HG02870 (cell line): ENCODE measurements around the gene JAK3.
"Not testable (repeated sequence)": the region's sequence is repeated elsewhere in the genome, so short reads cannot be mapped to it uniquely, and the experiment has no call there.

Source experiments
- ATAC-seq: cut with Tn5 transposase; IDR thresholded peaks from one replicate; pipeline ENCODE4 v1.9.1; 2021; ENCODE audit warnings: mild to moderate bottlenecking, moderate library complexity; ENCODE audit not compliant: unreplicated experiment

Gene JAK3

DNA sequence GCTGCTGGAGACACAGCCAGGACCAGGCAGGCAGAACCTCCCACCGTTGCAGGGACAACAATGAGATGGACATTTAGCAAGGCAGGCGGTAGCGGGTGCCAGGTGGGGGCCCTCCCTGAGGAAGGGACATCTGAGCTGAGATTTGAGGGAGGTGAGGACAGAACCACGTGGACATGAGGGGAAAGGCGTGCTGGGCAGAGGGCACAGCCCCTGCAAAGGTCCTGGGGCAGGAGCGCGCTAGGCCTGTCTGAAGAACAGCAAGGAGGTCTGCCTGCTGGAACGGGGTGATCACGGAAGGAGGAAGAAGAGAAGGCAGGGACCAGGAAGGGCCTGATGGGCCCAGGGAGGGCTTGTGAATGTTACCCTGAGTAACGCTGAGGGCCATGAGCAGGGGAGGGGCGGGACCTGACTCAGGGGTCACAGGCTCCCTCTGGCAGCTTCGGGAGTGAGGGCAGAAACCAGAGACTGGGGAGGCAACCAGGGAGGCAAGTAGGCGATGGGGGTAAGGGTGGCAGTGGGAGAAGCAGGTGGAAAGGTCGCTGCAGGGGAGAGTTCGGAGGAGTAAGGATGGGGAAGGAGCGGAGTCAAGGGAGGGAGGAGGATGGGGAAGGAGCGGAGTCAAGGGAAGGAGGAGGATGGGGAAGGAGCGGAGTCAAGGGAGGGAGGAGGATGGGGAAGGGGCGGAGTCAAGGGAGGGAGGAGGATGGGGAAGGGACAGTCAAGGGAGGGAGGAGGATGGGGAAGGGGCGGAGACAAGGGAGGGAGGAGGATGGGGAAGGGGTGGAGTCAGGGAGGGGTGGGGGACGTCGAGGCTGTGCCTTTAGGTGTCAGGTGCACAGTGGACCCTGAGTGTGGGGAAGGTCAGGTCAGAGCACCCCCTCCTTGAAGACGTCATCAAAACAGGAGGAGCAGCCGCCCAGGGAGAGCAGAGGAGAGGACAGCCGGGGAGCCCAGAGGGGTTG is 68.5 kb downstream of the JAK3 start:
- ATAC-seq = no peak

DNA sequence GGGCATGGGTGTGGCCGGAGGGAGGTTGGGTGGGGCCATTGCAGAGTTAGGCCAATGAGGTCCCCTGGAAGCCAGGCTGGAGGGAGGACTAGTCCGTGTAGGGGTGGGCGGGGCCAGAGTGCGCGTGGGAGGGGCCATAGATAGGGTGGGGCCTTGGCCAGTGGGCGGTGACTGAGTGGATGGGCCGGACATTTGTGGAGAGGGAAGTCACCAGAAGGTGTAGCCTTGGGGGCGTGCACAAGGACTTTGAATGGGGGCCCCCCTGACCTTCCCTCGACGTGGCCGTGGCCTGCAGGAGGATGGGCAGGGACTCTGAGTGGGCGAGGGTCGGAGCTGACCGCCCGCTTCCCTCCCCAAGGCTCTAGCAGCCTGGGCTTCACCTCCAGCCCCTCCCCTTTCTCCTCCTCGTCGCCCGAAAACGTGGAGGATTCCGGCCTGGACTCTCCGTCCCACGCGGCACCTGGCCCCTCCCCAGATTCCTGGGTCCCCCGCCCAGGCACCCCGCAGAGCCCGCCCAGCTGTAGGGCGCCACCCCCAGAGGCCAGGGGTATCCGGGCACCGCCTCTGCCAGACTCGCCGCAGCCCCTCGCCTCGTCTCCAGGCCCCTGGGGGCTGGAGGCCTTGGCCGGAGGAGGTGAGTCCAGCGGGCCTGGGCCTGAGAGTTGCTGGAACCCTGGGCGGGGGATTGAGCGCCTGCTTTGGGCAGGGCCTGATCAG is 69.4 kb downstream of the JAK3 start:
- no peak for ATAC-seq

DNA sequence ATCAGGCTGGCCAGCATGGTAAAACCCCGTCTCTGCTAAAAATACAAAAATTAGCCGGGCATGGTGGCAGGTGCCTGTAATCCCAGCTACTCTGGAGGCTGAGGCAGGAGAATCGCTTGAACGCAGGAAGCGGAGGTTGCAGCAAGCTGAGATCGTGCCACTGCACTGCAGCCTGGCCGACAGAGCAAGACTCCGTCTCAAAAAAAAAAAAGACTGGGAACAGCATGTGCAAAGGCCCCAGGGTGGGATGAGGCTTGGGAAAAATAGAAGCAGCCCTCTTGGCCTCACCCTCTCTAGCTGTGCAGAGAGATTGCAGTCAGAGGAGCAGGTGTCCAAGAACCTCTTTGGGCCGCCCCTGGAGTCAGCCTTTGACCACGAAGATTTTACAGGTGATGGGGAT is 69.9 kb downstream of the JAK3 start:
- not testable (repeated sequence) for ATAC-seq

DNA sequence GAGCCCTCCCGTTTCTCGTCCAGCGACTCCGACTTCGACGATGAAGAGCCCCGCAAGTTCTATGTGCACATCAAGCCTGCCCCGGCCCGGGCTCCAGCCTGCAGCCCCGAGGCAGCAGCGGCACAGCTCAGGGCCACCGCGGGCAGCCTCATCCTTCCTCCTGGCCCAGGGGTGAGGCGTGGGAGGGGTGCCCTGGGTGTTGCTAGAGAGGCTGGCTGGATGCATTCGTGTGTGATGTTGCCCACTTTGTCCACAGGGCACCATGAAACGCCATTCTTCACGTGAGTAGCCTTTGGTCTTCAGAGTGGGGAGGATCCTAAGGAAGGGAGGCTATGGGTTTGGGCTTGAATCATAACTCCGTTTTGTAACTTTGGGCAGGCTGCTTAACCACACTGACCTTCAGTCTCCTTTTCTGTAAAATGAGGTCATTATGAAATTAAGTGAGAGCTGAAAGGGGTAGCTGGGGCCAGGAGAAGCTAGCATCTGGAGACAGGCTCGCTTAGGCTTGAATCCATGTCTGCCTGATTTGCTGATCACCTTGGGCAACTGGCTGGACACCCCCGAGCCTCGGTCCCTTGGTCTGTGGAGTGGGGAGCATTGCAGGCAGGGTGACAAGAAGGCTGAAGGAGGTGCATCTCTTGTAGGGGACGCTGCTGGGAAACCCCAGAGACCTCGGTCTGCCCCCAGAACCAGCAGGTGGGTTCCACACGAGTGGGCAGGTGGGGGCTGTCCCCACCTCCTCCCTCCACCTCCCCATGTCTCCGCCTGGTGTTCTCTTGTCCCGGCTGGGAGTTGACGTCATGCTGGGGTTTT is 71.6 kb downstream of the JAK3 start:
- peak; percentile 76 for ATAC-seq

DNA sequence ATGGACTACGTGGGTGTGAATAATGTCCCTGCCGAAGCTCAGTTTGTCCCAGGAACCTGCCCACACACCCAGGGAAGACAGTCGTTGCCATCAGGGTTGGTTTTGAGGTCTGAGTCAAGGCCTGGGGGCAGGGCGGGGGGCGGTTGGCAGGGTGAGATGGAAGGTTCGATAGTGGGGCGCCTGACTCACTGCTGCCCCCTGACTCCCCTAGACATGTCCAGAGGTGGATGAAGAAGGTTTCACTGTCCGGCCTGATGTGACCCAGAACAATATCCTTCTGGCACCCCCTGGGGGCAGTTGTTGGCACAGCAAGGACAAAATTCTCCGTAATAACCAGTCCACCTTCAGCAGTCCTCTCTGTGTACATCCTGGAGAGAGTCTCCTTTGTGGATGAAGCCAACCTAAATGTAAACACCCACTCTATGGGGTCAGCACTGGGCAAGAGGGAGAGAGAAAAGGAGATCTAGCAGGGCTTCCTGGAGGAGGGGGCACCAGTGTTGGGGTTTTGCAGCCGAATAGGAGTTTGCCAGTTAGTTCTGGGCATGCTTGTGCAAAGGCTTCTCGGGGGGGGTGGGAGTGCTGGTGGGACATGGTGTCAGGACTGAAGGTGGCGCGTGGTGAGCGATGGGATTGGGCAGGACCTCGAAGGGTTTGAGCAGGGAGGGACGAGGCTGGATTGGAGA is 72.4 kb downstream of the JAK3 start:
- no peak for ATAC-seq
